A549 (cell line): ENCODE measurements around the gene LCN1. TPM values are rescaled to one million over a fixed set of nuclear protein-coding genes. Genes with fewer than 3 reads are reported as not detected.

ENCODE experiments used
- ATAC-seq, 2 experiments: fragments of 200-7000 bp in 1 of 2; fragments of >200 bp in 1 of 2; cut with Nextera tagmentation in 1 of 2; cut with Tn5 transposase in 1 of 2; 3 replicates each; pipeline versions ENCODE4 v1.8.0 to v1.9.1; 2018 to 2020; ENCODE audit warnings: mild to moderate bottlenecking in 1 of 2, moderate library complexity in 1 of 2
- CTCF ChIA-PET: fragments of 300-600 bp; sonication (Branson Sonifier 250); formaldehyde crosslinking; extraction: SDS; loops from one replicate; lab custom pipeline; 2021; ENCODE audit warnings: antibody characterized with exemption, inconsistent platforms; lab: Yijun Ruan, JAX
- POLR2A ChIA-PET: fragments of 350-600 bp; formaldehyde crosslinking; extraction: SDS; loops from one replicate; lab custom pipeline; 2021; ENCODE audit warnings: antibody characterized with exemption, inconsistent platforms; lab: Yijun Ruan, JAX
- DNase-seq, 2 experiments: peaks; one replicate each; pipeline versions ENCODE4 v3.0.0 to v3.0.0-alpha.2; 2011 to 2016; ENCODE audit warnings: low read depth in 1 of 2, low spot score in 1 of 2
- FAIRE-seq: peaks from 2 replicates; lab custom pipeline; 2011; peaks lifted over from hg19 to GRCh38; lab: Jason Lieb, UNC
- H3K27ac ChIP-seq, 2 experiments: fragments of >200 bp; sonication (Bioruptor Twin); formaldehyde crosslinking; 3 replicates each; pipeline ENCODE4 v1.5.1; 2016 to 2017
- H3K4me1 ChIP-seq: fragments of >200 bp; sonication (Bioruptor Twin); formaldehyde crosslinking; 3 replicates; pipeline ENCODE4 v1.6.1; 2016
- H3K4me2 ChIP-seq: fragments of >200 bp; sonication (Bioruptor Twin); formaldehyde crosslinking; 3 replicates; pipeline ENCODE4 v1.6.1; 2016
- H3K4me3 ChIP-seq: fragments of >200 bp; sonication (Bioruptor Twin); formaldehyde crosslinking; 3 replicates; pipeline ENCODE4 v1.5.1; 2016
- H3K9me3 ChIP-seq: fragments of >200 bp; sonication (Bioruptor Twin); formaldehyde crosslinking; 3 replicates; pipeline ENCODE4 v1.6.1; 2016
- ATOH8 ChIP-seq: fragments of 250-450 bp; sonication (Bioruptor Pico); IDR thresholded peaks from 2 replicates; pipeline ENCODE4 v1.5.0; 2020; ENCODE audit warnings: low read depth, mild to moderate bottlenecking, moderate library complexity
- CHD4 ChIP-seq: fragments of 200-600 bp; sonication (generic); IDR thresholded peaks from 2 replicates; pipeline ENCODE4 v1.6.1; 2016; ENCODE audit warnings: antibody characterized with exemption, mild to moderate bottlenecking, borderline replicate concordance
- EHF ChIP-seq: fragments of 250-450 bp; sonication (Bioruptor Pico); IDR thresholded peaks from 2 replicates; pipeline ENCODE4 v1.5.0; 2020; ENCODE audit warnings: mild to moderate bottlenecking
- EHMT2 ChIP-seq: fragments of 200-600 bp; sonication (generic); IDR thresholded peaks from 2 replicates; pipeline ENCODE4 v1.6.1; 2016; ENCODE audit warnings: antibody characterized with exemption, low read depth, mild to moderate bottlenecking, moderate library complexity
- ELK1 ChIP-seq: fragments of 150-350 bp; IDR thresholded peaks from 2 replicates; pipeline ENCODE4 v1.6.1; 2014; ENCODE audit warnings: low read depth, mild to moderate bottlenecking, low read length
- FOSB ChIP-seq: fragments of 250-450 bp; sonication (Bioruptor Pico); IDR thresholded peaks from 2 replicates; pipeline ENCODE4 v1.5.0; 2020; ENCODE audit warnings: mild to moderate bottlenecking, moderate library complexity
- HES2 ChIP-seq: fragments of >200 bp; sonication (Bioruptor Twin); formaldehyde crosslinking; IDR thresholded peaks from 2 replicates; pipeline ENCODE4 v1.6.1; 2016
- HEYL ChIP-seq: fragments of 250-450 bp; sonication (Bioruptor Pico); IDR thresholded peaks from 2 replicates; pipeline ENCODE4 v1.8.0; 2021; ENCODE audit warnings: mild to moderate bottlenecking, moderate library complexity
- HMGXB4 ChIP-seq: fragments of 250-450 bp; sonication (Bioruptor Pico); IDR thresholded peaks from 2 replicates; pipeline ENCODE4 v1.5.0; 2021; ENCODE audit warnings: mild to moderate bottlenecking, moderate library complexity, borderline replicate concordance
- HOXA7 ChIP-seq: fragments of 250-450 bp; sonication (Bioruptor Pico); IDR thresholded peaks from 2 replicates; pipeline ENCODE4 v1.5.0; 2020; ENCODE audit warnings: mild to moderate bottlenecking, moderate library complexity
- MAFK ChIP-seq: fragments of 450-650 bp; IDR thresholded peaks from 2 replicates; pipeline ENCODE4 v1.6.1; 2014; ENCODE audit not compliant: partially characterized antibody
- NPAS2 ChIP-seq: fragments of 250-450 bp; sonication (Bioruptor Pico); IDR thresholded peaks from 2 replicates; pipeline ENCODE4 v1.8.0; 2022; ENCODE audit warnings: mild to moderate bottlenecking, moderate library complexity, borderline replicate concordance
- POLR2A ChIP-seq: IDR thresholded peaks from 2 replicates; pipeline ENCODE4 v1.6.1; 2012; ENCODE audit warnings: mild to moderate bottlenecking, low read length
- RCOR1 ChIP-seq: fragments of 150-350 bp; IDR thresholded peaks from 2 replicates; pipeline ENCODE4 v1.6.1; 2014; ENCODE audit warnings: antibody characterized with exemption, low read length, low read depth
- REST ChIP-seq: fragments of 200-600 bp; sonication (generic); IDR thresholded peaks from 2 replicates; pipeline ENCODE4 v1.6.1; 2016; ENCODE audit warnings: antibody characterized with exemption, mild to moderate bottlenecking, moderate library complexity
- RFX5 ChIP-seq: fragments of 450-650 bp; IDR thresholded peaks from 2 replicates; pipeline ENCODE4 v1.7.1; 2014; ENCODE audit warnings: antibody characterized with exemption, mild to moderate bottlenecking, moderate library complexity
- TFCP2L1 ChIP-seq: fragments of 250-450 bp; sonication (Bioruptor Pico); IDR thresholded peaks from 2 replicates; pipeline ENCODE4 v1.5.0; 2021; ENCODE audit warnings: mild to moderate bottlenecking
- USF2 ChIP-seq: fragments of 450-650 bp; IDR thresholded peaks from 2 replicates; pipeline ENCODE4 v1.6.1; 2014; ENCODE audit warnings: antibody characterized with exemption
- ZC3H11A ChIP-seq: fragments of 450-650 bp; IDR thresholded peaks from 2 replicates; pipeline ENCODE4 v1.6.1; 2014; ENCODE audit warnings: antibody characterized with exemption, mild to moderate bottlenecking
- WGBS: methylation state at CpG from one replicate; pipeline ENCODE4 v1.1.6; 2017; ENCODE audit errors: missing lambda C conversion rate; 5-methylcytosine and 5-hydroxymethylcytosine counted together
- polyA plus RNA-seq, 4 experiments: library from polyadenylated mRNA; depleted of rRNA in 3 of 4; stranded (reverse); fragments of >200 nt; fragmentation: RNase III in 1 of 4; extraction: RNeasy Plus Mini Kit Qiagen cat#74134 plus additional on column Dnase treatment in 1 of 4; gene quantifications; 2 replicates in 3 of 4; 3 replicates in 1 of 4; pipeline ENCODE4 v1.2.3, GENCODE V29; 2011 to 2017

Gene LCN1
- polyA plus RNA-seq, 2 of the 4 experiments (the other 2 are of a cell fraction) = not detected

GRCh38 chr9:135531096-135531495 lies 9.9 kb downstream of the LCN1 start:
- H3K4me2 ChIP-seq = no peak overlapping the region
- FAIRE-seq (no peak), ATAC-seq (no peak), DNase-seq (no peak)
- H3K4me1 ChIP-seq = peaks cover 6% of the 10 kb centered on the region; the same call in 1 of the 3 replicates
- no peaks in the 10 kb centered on the region for H3K9me3 ChIP-seq
- POLR2A ChIA-PET = no interaction called here
- no peak overlapping the region for H3K27ac ChIP-seq
- CTCF ChIA-PET = interaction anchor here (1.0 to 1.2 kb wide), 3 partner anchors 8 to 73 kb away, joined by 3 to 4 read pairs (median 4); no protein-coding TSS in a partner anchor
- H3K4me3 ChIP-seq = no peak overlapping the region
- TF ChIP-seq CHD4 (no peak), EHMT2 (no peak), MAFK (no peak), REST (no peak), USF2 (no peak), RCOR1 (no peak), POLR2A (no peak), HEYL (CRISPR knock-in tag) (no peak), NPAS2 (CRISPR knock-in tag) (no peak), HMGXB4 (CRISPR knock-in tag) (no peak), HES2 (no peak), RFX5 (no peak)
- WGBS = 56% methylated on average over 10 of the region's 10 CpGs

- no peak overlapping the region for H3K27ac ChIP-seq
- peak; percentile 57 to 76 for ATAC-seq
- CTCF ChIA-PET = interaction anchor here (1.5 kb wide), 1 partner anchor 28 kb away, joined by 8 read pairs; no protein-coding TSS in a partner anchor
- 59% methylated on average over 3 of the region's 3 CpGs for WGBS
- TF ChIP-seq ELK1 (no peak), CHD4 (no peak), ZC3H11A (no peak), TFCP2L1 (CRISPR knock-in tag) (no peak), HOXA7 (CRISPR knock-in tag) (no peak), EHF (CRISPR knock-in tag) (no peak), FOSB (CRISPR knock-in tag) (no peak), ATOH8 (CRISPR knock-in tag) (no peak)
- TF ChIP-seq, all 56 proteins: peak for 0
- Histone ChIP-seq H3K4me3 (no peak overlapping the region), H3K9me3 (no peaks in the 10 kb centered on the region), H3K4me2 (no peak overlapping the region), H3K4me1 (no peaks in the 10 kb centered on the region)
- peak in 1 of 2 experiments; percentile 21 for DNase-seq
- POLR2A ChIA-PET = interaction anchor here (1.0 kb wide), 1 partner anchor 15 kb away, joined by 3 read pairs; no protein-coding TSS in a partner anchor
- FAIRE-seq = no peak
Measured at GRCh38 chr9:135533113-135533512, 11.9 kb downstream of the LCN1 start.
